Measurements from ENCODE around the gene DRC1.

The DRC1 gene

GRCh38 chr2:26471766-26472706, 70.3 kb downstream of the DRC1 start:
- H3K4me3 Mint-ChIP-seq: no peak overlapping the region
- H3K27ac Mint-ChIP-seq: no peak overlapping the region
- H3K4me1 Mint-ChIP-seq: no peaks in the 10 kb centered on the region
- peaks cover 8% of the 10 kb centered on the region for H3K36me3 Mint-ChIP-seq
- peaks cover 15% of the 10 kb centered on the region for H3K9me3 Mint-ChIP-seq
- H3K27me3 Mint-ChIP-seq: peaks cover 14% of the 10 kb centered on the region
- ATAC-seq: no peak

GRCh38 chr2:26472821-26473655, 71.3 kb downstream of the DRC1 start:
- Mint-ChIP-seq H3K4me1 (peaks cover 6% of the 10 kb centered on the region), H3K9me3 (peaks cover 15% of the 10 kb centered on the region), H3K27me3 (peaks cover 23% of the 10 kb centered on the region), H3K4me3 (no peak overlapping the region), H3K27ac (no peak overlapping the region), H3K36me3 (peaks cover 8% of the 10 kb centered on the region)
- ATAC-seq: no peak

GRCh38 chr2:26473796-26474195, 72.1 kb downstream of the DRC1 start:
- Mint-ChIP-seq H3K4me1 (peaks cover 6% of the 10 kb centered on the region), H3K27me3 (peaks cover 25% of the 10 kb centered on the region), H3K36me3 (peaks cover 8% of the 10 kb centered on the region), H3K27ac (no peak overlapping the region), H3K9me3 (peaks cover 10% of the 10 kb centered on the region), H3K4me3 (no peak overlapping the region)
- ATAC-seq: no peak

GRCh38 chr2:26474261-26474785, 72.6 kb downstream of the DRC1 start:
- no peak for ATAC-seq

GRCh38 chr2:26475037-26475436, 73.3 kb downstream of the DRC1 start:
- Mint-ChIP-seq H3K27me3 (peaks cover 20% of the 10 kb centered on the region), H3K4me3 (no peak overlapping the region), H3K4me1 (peaks cover 6% of the 10 kb centered on the region), H3K9me3 (peaks cover 5% of the 10 kb centered on the region), H3K27ac (no peak overlapping the region), H3K36me3 (peaks cover 3% of the 10 kb centered on the region)
- no peak for ATAC-seq

More at GRCh38 chr2:26474261-26474785, 72.6 kb downstream of the DRC1 start:
- Mint-ChIP-seq H3K4me1 (peaks cover 6% of the 10 kb centered on the region), H3K9me3 (peaks cover 10% of the 10 kb centered on the region), H3K4me3 (no peak overlapping the region), H3K27me3 (peaks cover 25% of the 10 kb centered on the region), H3K27ac (no peak overlapping the region), H3K36me3 (peaks cover 8% of the 10 kb centered on the region)

- peaks cover 6% of the 10 kb centered on the region for H3K4me1 Mint-ChIP-seq
- no peaks in the 10 kb centered on the region for H3K36me3 Mint-ChIP-seq
- H3K27me3 Mint-ChIP-seq: peaks cover 11% of the 10 kb centered on the region
- H3K4me3 Mint-ChIP-seq: no peak overlapping the region
- peaks cover 4% of the 10 kb centered on the region for H3K9me3 Mint-ChIP-seq
- no peak overlapping the region for H3K27ac Mint-ChIP-seq
- no peak for ATAC-seq
These were observed 74.2 kb downstream of the DRC1 start for GRCh38 chr2:26475832-26476501.

GRCh38 chr2:26477126-26477910, 75.6 kb downstream of the DRC1 start:
- no peak for ATAC-seq
- H3K4me3 Mint-ChIP-seq: no peak overlapping the region
- H3K36me3 Mint-ChIP-seq: no peaks in the 10 kb centered on the region
- H3K27me3 Mint-ChIP-seq: peaks cover 11% of the 10 kb centered on the region
- H3K9me3 Mint-ChIP-seq: no peaks in the 10 kb centered on the region
- H3K27ac Mint-ChIP-seq: no peak overlapping the region
- H3K4me1 Mint-ChIP-seq: peaks cover 6% of the 10 kb centered on the region

GRCh38 chr2:26477911-26478253, 76.2 kb downstream of the DRC1 start, which contains the start of gene OTOF:
Gene OTOF (minus strand): TSS chr2:26478124.
- Mint-ChIP-seq H3K4me3 (no peak within 1 kb of the TSS), H3K27me3 (peaks cover 11% of the 10 kb centered on the region), H3K27ac (no peak within 1 kb of the TSS), H3K9me3 (peaks cover 4% of the 10 kb centered on the region), H3K4me1 (peaks cover 6% of the 10 kb centered on the region), H3K36me3 (no peaks in the 10 kb centered on the region)
- ATAC-seq: no peak

GRCh38 chr2:26478366-26478765, 76.6 kb downstream of the DRC1 start:
- H3K27me3 Mint-ChIP-seq: peaks cover 11% of the 10 kb centered on the region
- peaks cover 6% of the 10 kb centered on the region for H3K4me1 Mint-ChIP-seq
- H3K9me3 Mint-ChIP-seq: peaks cover 4% of the 10 kb centered on the region
- H3K27ac Mint-ChIP-seq: no peak overlapping the region
- no peaks in the 10 kb centered on the region for H3K36me3 Mint-ChIP-seq
- H3K4me3 Mint-ChIP-seq: no peak overlapping the region
- no peak for ATAC-seq

- Mint-ChIP-seq H3K9me3 (peaks cover 4% of the 10 kb centered on the region), H3K36me3 (no peaks in the 10 kb centered on the region), H3K4me3 (no peak overlapping the region), H3K27ac (no peak overlapping the region), H3K4me1 (peaks cover 6% of the 10 kb centered on the region), H3K27me3 (peaks cover 17% of the 10 kb centered on the region)
- no peak for ATAC-seq
These were observed 77.5 kb downstream of the DRC1 start for GRCh38 chr2:26479131-26479788.

GRCh38 chr2:26479789-26480565, 78.3 kb downstream of the DRC1 start:
- H3K4me3 Mint-ChIP-seq: no peak overlapping the region
- H3K36me3 Mint-ChIP-seq: no peaks in the 10 kb centered on the region
- H3K9me3 Mint-ChIP-seq: peaks cover 4% of the 10 kb centered on the region
- no peak for ATAC-seq
- peaks cover 23% of the 10 kb centered on the region for H3K27me3 Mint-ChIP-seq
- no peak overlapping the region for H3K27ac Mint-ChIP-seq
- H3K4me1 Mint-ChIP-seq: peaks cover 6% of the 10 kb centered on the region

GRCh38 chr2:26480566-26481423, 79.1 kb downstream of the DRC1 start:
- no peak overlapping the region for H3K27ac Mint-ChIP-seq
- ATAC-seq: no peak
- H3K4me1 Mint-ChIP-seq: peaks cover 6% of the 10 kb centered on the region
- no peaks in the 10 kb centered on the region for H3K36me3 Mint-ChIP-seq
- peaks cover 4% of the 10 kb centered on the region for H3K9me3 Mint-ChIP-seq
- no peak overlapping the region for H3K4me3 Mint-ChIP-seq
- peaks cover 31% of the 10 kb centered on the region for H3K27me3 Mint-ChIP-seq

- Mint-ChIP-seq H3K36me3 (no peaks in the 10 kb centered on the region), H3K4me3 (no peak overlapping the region), H3K27me3 (peaks cover 34% of the 10 kb centered on the region), H3K9me3 (peaks cover 4% of the 10 kb centered on the region), H3K4me1 (peaks cover 6% of the 10 kb centered on the region), H3K27ac (no peak overlapping the region)
- ATAC-seq: no peak
These were observed 80.0 kb downstream of the DRC1 start for GRCh38 chr2:26481706-26482105.
